Fibroblast of mammary gland (primary cell): ENCODE results near the gene P2RY1.

Experiments
- DNase-seq: peaks from one replicate; pipeline ENCODE4 v3.0.0-alpha.2; 2010; ENCODE audit warnings: low read depth
- H3K4me3 ChIP-seq: 2 replicates; pipeline ENCODE4 v1.5.1; 2011; ENCODE audit warnings: low read depth, mild to moderate bottlenecking, low read length, moderate library complexity; ENCODE audit not compliant: control insufficient read depth
- CTCF ChIP-seq: conservative IDR thresholded peaks from 2 replicates; pipeline ENCODE4 v1.5.1; 2011; ENCODE audit warnings: low read depth, low read length, inconsistent platforms; ENCODE audit not compliant: control insufficient read depth, insufficient read depth

P2RY1 gene

GRCh38 chr3:152811974-152812760, 22.8 kb upstream of the P2RY1 start:
- no peak for TF ChIP-seq CTCF
- DNase-seq: no peak
- no peak overlapping the region for H3K4me3 ChIP-seq

- H3K4me3 ChIP-seq: no peak overlapping the region
- no peak for DNase-seq
- TF ChIP-seq CTCF: no peak
Observed at GRCh38 chr3:152817400-152817799, 17.5 kb upstream of the P2RY1 start.

GRCh38 chr3:152818027-152818426, 16.9 kb upstream of the P2RY1 start:
- no peak overlapping the region for H3K4me3 ChIP-seq
- no peak for DNase-seq
- TF ChIP-seq CTCF: no peak

GRCh38 chr3:152823173-152823572, 11.8 kb upstream of the P2RY1 start:
- TF ChIP-seq CTCF: no peak
- no peak for DNase-seq

DNA sequence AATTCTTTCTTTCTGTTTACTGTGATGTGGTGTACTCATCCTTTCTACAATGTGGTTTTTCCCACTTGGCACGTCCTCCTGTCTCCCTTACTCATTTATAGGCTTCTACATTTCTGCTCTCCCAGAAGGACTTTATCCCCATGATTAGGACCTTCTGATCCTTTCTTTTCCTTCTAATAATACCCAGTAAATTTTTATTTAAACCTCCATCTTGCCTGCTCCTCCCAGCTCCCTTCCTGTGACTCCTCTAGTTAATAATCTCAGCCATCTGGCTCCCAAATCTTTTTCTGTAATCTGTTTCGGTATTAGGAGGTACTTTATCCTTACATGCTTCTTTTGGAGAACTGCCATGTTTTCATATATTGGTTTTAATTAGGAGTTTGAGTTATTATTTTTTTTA, 11.2 kb upstream of the P2RY1 start:
- H3K4me3 ChIP-seq: no peak overlapping the region
- no peak for DNase-seq
- no peak for TF ChIP-seq CTCF

More at GRCh38 chr3:152823173-152823572, 11.8 kb upstream of the P2RY1 start:
- H3K4me3 ChIP-seq: no peak overlapping the region

- no peak for TF ChIP-seq CTCF
- no peak overlapping the region for H3K4me3 ChIP-seq
- DNase-seq: no peak
Observed at GRCh38 chr3:152825566-152825965, 9.4 kb upstream of the P2RY1 start.
